GM18868 (cell line): ENCODE data around the gene NEIL3.
A peak's percentile ranks its signal among the peaks of the same experiment; 100 is the strongest.

Experiments
- ATAC-seq: cut with Tn5 transposase; IDR thresholded peaks from one replicate; pipeline ENCODE4 v1.9.1; 2021; ENCODE audit warnings: mild to moderate bottlenecking, moderate library complexity; ENCODE audit not compliant: unreplicated experiment

The NEIL3 gene

GRCh38 chr4:177309522-177310371, at the start of gene NEIL3:
TSS of gene NEIL3 (plus strand) at chr4:177309874. CDS start at chr4:177309954, 80 bp downstream.
- peak; percentile 89 for ATAC-seq

- no peak for ATAC-seq
Measured at GRCh38 chr4:177263818-177264217, 45.9 kb upstream of the NEIL3 start.

DNA sequence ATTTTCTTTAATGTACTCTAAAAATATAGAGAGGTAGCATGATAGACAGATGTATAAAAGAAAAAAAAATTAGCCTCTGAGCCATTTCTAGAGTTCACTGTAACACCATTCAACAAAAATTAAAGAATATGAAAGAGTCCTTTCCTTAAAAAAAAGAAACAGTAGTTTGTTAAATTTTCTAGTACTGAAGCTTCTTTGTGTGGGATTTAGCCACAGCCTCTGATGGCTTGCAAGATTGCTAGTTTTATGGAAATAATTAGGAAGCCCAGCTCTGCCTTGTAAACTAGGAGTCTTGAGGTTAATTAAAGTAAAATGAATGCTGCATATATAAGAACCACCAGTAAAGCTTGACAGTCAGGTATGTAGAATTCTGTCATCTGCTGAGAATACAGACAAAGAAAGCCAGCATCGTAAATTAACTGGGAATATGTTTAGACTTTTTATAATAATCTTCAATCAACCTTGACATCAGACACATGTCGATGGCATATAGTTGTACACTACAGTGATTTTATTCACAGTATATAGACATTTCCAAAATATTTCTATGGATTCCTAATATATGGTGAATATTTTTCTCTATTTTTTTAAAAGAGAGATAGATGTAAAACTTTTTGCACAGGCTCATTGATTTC, 44.8 kb upstream of the NEIL3 start:
- ATAC-seq = no peak

DNA sequence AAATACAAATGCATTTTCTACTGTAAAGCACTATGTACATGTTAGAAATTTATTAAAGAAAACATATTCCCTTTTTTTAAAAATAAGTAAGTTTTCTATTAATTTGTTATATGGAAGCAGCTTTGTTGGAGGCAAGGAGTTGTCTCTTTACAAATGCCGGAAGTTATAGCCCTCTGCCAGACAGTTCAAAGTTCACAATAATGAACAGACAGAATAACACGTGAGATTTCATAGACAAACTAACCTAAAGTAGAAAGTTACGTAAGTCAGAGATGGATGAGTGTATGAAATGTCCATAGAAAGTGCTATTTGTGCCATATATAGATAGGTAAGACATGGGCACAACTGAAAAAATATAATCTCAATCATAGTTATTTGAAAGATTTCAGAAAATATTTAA, 43.9 kb upstream of the NEIL3 start:
- ATAC-seq = no peak

GRCh38 chr4:177266506-177266905, 43.2 kb upstream of the NEIL3 start:
- ATAC-seq = no peak

DNA sequence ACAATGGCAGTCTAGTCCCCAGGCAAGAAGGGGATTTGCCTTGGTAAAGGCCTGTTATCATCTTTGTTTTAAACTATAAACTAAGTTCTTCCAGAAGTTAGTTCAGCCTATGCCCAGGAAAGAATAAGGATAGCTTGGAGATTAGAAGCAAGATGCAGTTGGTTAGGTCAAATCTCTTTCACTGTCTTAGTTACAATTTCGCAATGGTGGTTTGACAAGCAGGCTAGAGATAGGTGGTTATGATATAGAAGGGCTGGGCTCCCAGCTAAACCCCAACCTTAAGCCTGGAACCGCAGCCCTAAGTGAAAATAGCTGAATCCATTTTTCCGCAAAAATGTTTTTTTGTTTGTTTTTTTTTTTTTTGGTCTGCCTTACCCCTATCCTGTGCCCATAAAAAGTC, 41.8 kb upstream of the NEIL3 start:
- ATAC-seq = no peak

GRCh38 chr4:177271091-177271490, 38.6 kb upstream of the NEIL3 start:
- ATAC-seq = no peak

DNA sequence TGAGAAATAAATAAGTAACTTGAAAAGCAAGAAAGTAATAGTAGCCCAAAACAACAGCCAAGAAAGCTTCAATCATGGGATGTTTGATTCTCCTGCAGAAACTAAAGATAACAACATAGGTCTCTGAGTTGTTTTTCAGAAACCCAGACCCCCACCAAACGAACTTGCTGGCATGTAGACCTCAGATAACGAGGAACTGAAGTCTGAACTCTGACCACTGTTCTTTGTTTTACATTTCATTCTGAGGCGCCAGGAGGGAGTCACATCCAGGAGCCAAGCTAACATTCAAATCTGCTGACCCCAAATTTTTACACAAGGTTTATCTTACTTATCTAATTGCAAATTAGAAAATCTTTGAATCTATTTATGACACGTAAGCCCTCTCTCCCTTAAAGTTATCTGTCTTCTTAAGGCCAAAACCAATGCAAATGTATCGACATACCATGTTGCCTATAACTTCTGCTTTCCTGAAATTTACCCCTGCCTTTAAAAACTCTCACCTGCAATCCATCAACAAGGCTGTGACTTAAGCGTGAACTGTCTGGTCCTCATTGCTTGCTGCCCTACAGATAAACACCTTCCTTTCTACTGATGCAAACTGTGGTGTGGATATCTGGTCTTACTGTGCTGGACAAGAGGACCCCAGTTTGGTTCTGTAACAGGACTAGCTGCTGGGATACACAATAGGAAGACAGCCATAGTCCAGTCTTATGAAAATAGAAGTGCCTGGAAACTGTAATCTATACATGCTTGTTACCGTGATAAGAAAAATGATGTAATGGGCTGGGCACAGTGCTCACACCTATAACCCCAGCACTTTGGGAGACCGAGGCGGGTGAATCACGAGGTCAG, 37.5 kb upstream of the NEIL3 start:
- ATAC-seq = peak; percentile 47

- no peak for ATAC-seq
Measured at GRCh38 chr4:177275999-177276398, 33.7 kb upstream of the NEIL3 start.

GRCh38 chr4:177281351-177281909, 28.2 kb upstream of the NEIL3 start:
- ATAC-seq = no peak

DNA sequence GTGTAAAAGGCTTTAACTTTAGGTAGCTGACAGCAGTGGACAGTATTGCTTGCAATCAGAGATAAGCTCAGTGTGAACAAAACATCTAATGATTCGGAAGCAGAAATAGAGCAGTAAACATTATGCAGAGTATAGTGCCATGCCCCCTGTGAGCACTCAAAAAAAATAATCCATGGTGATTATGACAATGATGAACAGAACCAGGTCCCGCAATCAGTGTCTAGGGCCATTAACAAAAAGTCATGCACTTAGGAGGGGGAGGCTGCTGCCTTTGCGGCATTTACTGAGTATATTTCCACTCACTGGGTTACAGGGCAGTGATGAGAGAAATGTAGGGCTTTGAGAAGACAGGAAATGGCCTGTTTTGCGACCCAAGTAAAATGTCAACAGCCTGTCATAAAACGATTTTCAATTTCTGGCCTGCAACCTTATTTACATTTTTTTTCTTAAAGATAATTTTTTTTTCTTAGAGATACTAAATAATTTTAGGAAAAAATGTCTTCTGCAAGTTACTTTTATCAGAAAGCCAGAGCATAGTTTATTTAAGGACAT, 27.3 kb upstream of the NEIL3 start:
- ATAC-seq = no peak

DNA sequence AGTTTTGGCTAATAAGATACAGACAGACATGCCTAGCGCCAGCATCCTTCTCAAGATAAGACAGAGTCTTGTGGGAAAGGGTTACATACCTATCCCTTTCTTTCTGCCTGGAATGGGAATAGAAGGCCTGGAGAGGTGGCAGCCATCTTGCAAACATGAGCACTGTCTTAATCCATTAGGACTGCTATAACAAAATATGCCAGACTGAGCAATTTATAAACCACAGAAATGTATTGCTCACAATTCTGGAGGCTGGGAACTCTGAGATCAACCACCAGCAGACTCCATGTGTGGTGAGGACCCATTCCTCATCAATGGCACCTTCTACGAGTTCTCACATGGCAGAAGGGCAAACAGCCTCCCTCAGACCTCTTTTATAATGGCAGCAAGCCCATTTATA, 26.5 kb upstream of the NEIL3 start:
- no peak for ATAC-seq

- ATAC-seq = no peak
Measured at GRCh38 chr4:177285953-177286352, 23.7 kb upstream of the NEIL3 start.

- no peak for ATAC-seq
Measured at GRCh38 chr4:177287255-177287654, 22.4 kb upstream of the NEIL3 start.

GRCh38 chr4:177288335-177288734, 21.3 kb upstream of the NEIL3 start:
- ATAC-seq = no peak

- ATAC-seq = no peak
Measured at GRCh38 chr4:177290780-177291179, 18.9 kb upstream of the NEIL3 start.

DNA sequence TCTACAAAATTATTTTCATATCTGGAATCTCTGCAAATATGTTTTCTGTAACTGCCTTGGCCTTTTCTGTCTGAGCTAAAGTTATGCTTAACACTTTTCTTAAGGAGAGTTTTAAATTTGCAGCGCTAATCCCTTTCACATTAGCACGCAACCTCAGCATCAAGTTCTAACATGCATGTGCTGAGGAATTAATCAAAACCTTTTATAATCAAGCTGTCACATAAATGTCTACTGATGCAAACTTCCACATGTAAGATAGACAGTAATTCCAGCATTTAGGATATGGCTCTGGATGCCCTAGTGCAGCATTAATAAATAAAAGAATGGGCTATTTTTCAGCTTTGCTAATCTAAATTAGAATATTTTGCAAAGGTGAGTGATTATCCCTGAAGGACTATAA, 17.5 kb upstream of the NEIL3 start:
- ATAC-seq = no peak

DNA sequence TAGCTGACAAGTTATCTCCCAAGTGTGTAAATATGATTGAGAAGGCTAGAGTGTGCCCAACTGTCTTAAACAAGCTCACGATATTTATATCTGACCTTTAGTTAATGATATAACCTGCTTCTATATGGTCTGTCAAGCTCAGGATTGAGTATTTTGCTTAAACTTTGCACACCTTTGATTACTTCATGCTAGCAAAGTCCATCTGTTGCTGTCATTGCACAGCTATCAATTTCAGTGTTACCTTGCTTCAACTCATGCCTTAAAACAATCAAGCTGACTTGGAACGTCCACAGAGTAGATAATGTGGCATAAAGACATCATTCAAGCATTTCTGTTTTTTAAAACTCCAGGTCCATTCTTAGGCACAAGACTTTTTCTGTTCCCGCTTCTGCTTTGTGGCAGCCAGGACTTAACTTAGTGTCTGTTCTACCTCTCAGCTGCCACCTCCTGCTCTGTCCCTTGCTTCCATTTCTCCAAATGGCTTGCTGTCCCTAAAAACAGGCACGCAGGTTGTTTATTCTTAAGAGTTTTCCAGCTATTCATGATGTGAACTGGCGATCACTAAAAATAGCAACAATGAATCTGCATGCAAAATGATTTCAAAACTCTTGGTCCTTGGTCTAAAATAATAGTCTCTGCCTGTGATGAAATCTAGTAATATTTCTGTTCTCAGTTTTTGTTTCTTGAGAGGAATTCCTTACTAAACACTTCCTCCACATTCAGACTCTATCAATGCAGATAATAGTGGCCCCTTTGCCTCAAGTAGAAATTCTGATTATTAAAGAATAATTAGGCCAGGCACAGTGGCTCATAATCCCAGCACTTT, 16.3 kb upstream of the NEIL3 start:
- ATAC-seq = peak; percentile 57

GRCh38 chr4:177297785-177298391, 11.8 kb upstream of the NEIL3 start:
- no peak for ATAC-seq
